Endothelial cell of umbilical vein (primary cell): ENCODE data around the gene CERCAM. TPM values are rescaled to one million over a fixed set of nuclear protein-coding genes. Genes with fewer than 3 reads are reported as not detected.

ENCODE experiments used
- BruUV-seq: library from RNA; stranded (reverse); fragments of 400-500 nt; replicated peaks from 2 replicates; lab custom pipeline; 2021; lab: Mats Ljungman, UMichigan
- CTCF ChIA-PET: fragments of 300-600, 350-600 bp; sonication (Branson Sonifier 250); formaldehyde crosslinking; loops from one replicate; lab custom pipeline; 2021; ENCODE audit warnings: antibody characterized with exemption, inconsistent platforms; lab: Charles Lee
- POLR2A ChIA-PET: fragments of 300-600, 350-600 bp; sonication (Branson Sonifier 250); formaldehyde crosslinking; loops from one replicate; lab custom pipeline; 2021; ENCODE audit warnings: antibody characterized with exemption, inconsistent platforms; lab: Charles Lee
- DNase-seq: peaks from one replicate; pipeline ENCODE4 v3.0.0-alpha.2; 2011; ENCODE audit warnings: low read depth, low spot score
- FAIRE-seq: peaks from 2 replicates; lab custom pipeline; 2011; peaks lifted over from hg19 to GRCh38; lab: Jason Lieb, UNC
- H2AFZ ChIP-seq: 2 replicates; pipeline ENCODE4 v1.6.0; 2012; ENCODE audit warnings: low read depth, low read length, control low read depth, inconsistent platforms
- H3K27ac ChIP-seq: 2 replicates; pipeline ENCODE4 v1.5.1; 2011; ENCODE audit warnings: low read depth, mild to moderate bottlenecking, control low read depth, low read length, moderate library complexity; ENCODE audit not compliant: insufficient read depth
- H3K27me3 ChIP-seq, 2 experiments: 2 replicates each; pipeline versions ENCODE4 v1.6.0 to v1.6.1; 2011; ENCODE audit warnings: low read length in 2 of 2, mixed read lengths in 1 of 2; ENCODE audit not compliant: control insufficient read depth in 2 of 2, insufficient read depth in 2 of 2
- H3K36me3 ChIP-seq, 2 experiments: 2 replicates in 1 of 2; 3 replicates in 1 of 2; pipeline ENCODE4 v1.5.1; 2011; ENCODE audit warnings: low read length in 2 of 2, mild to moderate bottlenecking in 1 of 2, moderate library complexity in 1 of 2; ENCODE audit not compliant: control insufficient read depth in 2 of 2, insufficient read depth in 2 of 2; ENCODE audit errors: extremely low read depth in 1 of 2
- H3K4me1 ChIP-seq: 3 replicates; pipeline ENCODE4 v1.5.1; 2011; ENCODE audit warnings: mild to moderate bottlenecking, low read length; ENCODE audit not compliant: control insufficient read depth, insufficient read depth; ENCODE audit errors: extremely low read depth
- H3K4me2 ChIP-seq: 2 replicates; pipeline ENCODE4 v1.6.1; 2011; ENCODE audit warnings: low read length, control low read depth, mixed read lengths; ENCODE audit not compliant: insufficient read depth
- H3K4me3 ChIP-seq, 3 experiments: fragments of 200-600 bp in 1 of 3; sonication (generic), shearing (Covaris generic) in 1 of 3; replicated peaks in 1 of 3; 2 replicates each; pipeline ENCODE4 v1.5.1; 2011 to 2016; ENCODE audit warnings: control low read depth in 3 of 3, low read length in 3 of 3, mild to moderate bottlenecking in 2 of 3, inconsistent platforms in 1 of 3, low read depth in 1 of 3, moderate library complexity in 1 of 3; ENCODE audit not compliant: insufficient read depth in 1 of 3
- H3K79me2 ChIP-seq: 2 replicates; pipeline ENCODE4 v1.6.0; 2012; ENCODE audit warnings: low read length, inconsistent platforms; ENCODE audit not compliant: control insufficient read depth, insufficient read depth
- H3K9ac ChIP-seq: replicated peaks from 2 replicates; pipeline ENCODE3; 2011; ENCODE audit warnings: low read length, control low read depth; ENCODE audit not compliant: insufficient read depth; ENCODE audit errors: extremely low read depth
- H3K9me1 ChIP-seq: replicated peaks from 3 replicates; pipeline ENCODE4 v1.6.0; 2011; ENCODE audit warnings: mild to moderate bottlenecking, low read length; ENCODE audit not compliant: control insufficient read depth, insufficient read depth; ENCODE audit errors: extremely low read depth
- H3K9me3 ChIP-seq: replicated peaks from 2 replicates; pipeline ENCODE4 v1.5.1; 2012; ENCODE audit warnings: low read length, inconsistent platforms; ENCODE audit not compliant: control insufficient read depth, insufficient read depth
- H4K20me1 ChIP-seq: replicated peaks from 2 replicates; pipeline ENCODE3; 2011; ENCODE audit warnings: mild to moderate bottlenecking, low read length; ENCODE audit not compliant: control insufficient read depth, insufficient read depth; ENCODE audit errors: extremely low read depth
- CTCF ChIP-seq, 2 donors: IDR thresholded peaks; 1 replicate in 1 of 2; 2 replicates in 1 of 2; pipeline ENCODE4 v1.5.1; 2011; ENCODE audit warnings: low read length in 2 of 2, mild to moderate bottlenecking in 2 of 2, moderate library complexity in 2 of 2, control low read depth in 1 of 2, inconsistent platforms in 1 of 2, low read depth in 1 of 2; ENCODE audit not compliant: insufficient read depth in 1 of 2; ENCODE audit errors: extremely low read depth in 1 of 2
- FOS ChIP-seq: IDR thresholded peaks from 2 replicates; pipeline ENCODE4 v1.6.1; 2011; ENCODE audit warnings: mild to moderate bottlenecking, low read length, moderate library complexity, borderline replicate concordance; ENCODE audit not compliant: insufficient read depth
- GATA2 ChIP-seq: IDR thresholded peaks from 2 replicates; pipeline ENCODE4 v1.7.0; 2011; ENCODE audit warnings: low read depth, mild to moderate bottlenecking, moderate library complexity, mixed read lengths, low read length; ENCODE audit not compliant: insufficient read length, insufficient read depth
- JUN ChIP-seq: IDR thresholded peaks from 2 replicates; pipeline ENCODE4 v1.6.1; 2011; ENCODE audit warnings: borderline replicate concordance, low read depth; ENCODE audit not compliant: insufficient read length, insufficient read depth
- MYC ChIP-seq: IDR thresholded peaks from one replicate; pipeline ENCODE4 v1.6.1; 2011; ENCODE audit warnings: mild to moderate bottlenecking, low read depth, low read length
- POLR2A ChIP-seq: IDR thresholded peaks from 2 replicates; pipeline ENCODE4 v1.6.1; 2012; ENCODE audit warnings: low read depth, mild to moderate bottlenecking, control low read depth, low read length
- dilution Hi-C: fragments of 300-500 bp; cut with MboI; formaldehyde crosslinking; loops from one replicate; pipeline ENCODE4 v1.15.0; 2019; ENCODE audit warnings: low sequenced_read_pairs; ENCODE audit not compliant: extremely low pct_ligation_motif_present
- intact Hi-C: fragments of 100-400 bp; cut with micrococcal nuclease; formaldehyde crosslinking; loops from one replicate; pipeline ENCODE4 v1.10.0; 2022
- polyA plus RNA-seq, 4 experiments: library from polyadenylated mRNA; depleted of rRNA in 3 of 4; stranded (reverse) in 3 of 4; unstranded in 1 of 4; fragments of >200 nt; gene quantifications; 2 replicates each; pipeline versions ENCODE4 v1.2.1 to v1.2.3, GENCODE V29; 2011 to 2012; ENCODE audit warnings: missing spikeins in 1 of 4
- total RNA-seq: library from RNA; stranded (reverse); gene quantifications from 2 replicates; pipeline ENCODE4 v1.2.3, GENCODE V29; 2021

The CERCAM gene
- total and polyA plus RNA-seq, 2 donors (not counting 3 experiments of a cell fraction or from before 2014, with no cell fraction given): 47.9 to 77.8 TPM

- H4K20me1 ChIP-seq: no peaks in the 10 kb centered on the region
- TSS peak; percentile 63 for BruUV-seq
- dilution Hi-C loops: no loop called here
Observed at GRCh38 chr9:128389395-128390149, 31.1 kb upstream of the CERCAM start.

More at GRCh38 chr9:128389395-128390149, 31.1 kb upstream of the CERCAM start:
- H3K4me1 ChIP-seq: no peaks in the 10 kb centered on the region
- no peak for TF ChIP-seq GATA2
- no peak for TF ChIP-seq MYC
- no peak for TF ChIP-seq JUN
- TF ChIP-seq POLR2A: no peak
- TF ChIP-seq CTCF (IDR thresholded peaks at IDR 0.05; ENCODE audit: extremely low read depth in 1 of 2, insufficient read depth in 1 of 2, low read depth in 1 of 2, low read length in 2 of 2): no peak
- TF ChIP-seq FOS: no peak
- FAIRE-seq (no peak), DNase-seq (no peak)
- no peaks in the 10 kb centered on the region for H3K27me3 ChIP-seq
- H3K9me3 ChIP-seq: no peaks in the 10 kb centered on the region
- no peaks in the 10 kb centered on the region for H3K79me2 ChIP-seq
- peaks cover 4 to 26% of the 10 kb centered on the region in 2 experiments for H3K36me3 ChIP-seq
- no peak overlapping the region for H3K27ac ChIP-seq
- ChIA-PET CTCF (interaction anchor here (1.0 to 2.7 kb wide), 3 partner anchors 21 to 49 kb away, joined by 4 to 12 read pairs (median 5); no protein-coding TSS in a partner anchor), POLR2A (no interaction called here)
- H3K4me3 ChIP-seq: no peak overlapping the region
- H3K9ac ChIP-seq: no peak overlapping the region
- no peak overlapping the region for H2AFZ ChIP-seq
- no peaks in the 10 kb centered on the region for H3K9me1 ChIP-seq
- intact Hi-C loops: no loop called here
- no peak overlapping the region for H3K4me2 ChIP-seq
